SK-N-SH (cell line): Measurements from ENCODE around the gene KCNA5. TPM values are rescaled to one million over a fixed set of nuclear protein-coding genes. Genes with fewer than 3 reads are reported as not detected.

ENCODE experiments used
- CTCF ChIA-PET: fragments of 300-600, 350-600 bp; formaldehyde crosslinking; extraction: SDS; loops from one replicate; lab custom pipeline; 2021; lab: Yijun Ruan, JAX
- POLR2A ChIA-PET: fragments of 350-600 bp; sonication (Branson Sonifier 250); formaldehyde crosslinking; extraction: SDS; loops from one replicate; lab custom pipeline; 2020; ENCODE audit warnings: antibody characterized with exemption, inconsistent platforms; lab: Yijun Ruan, JAX
- DNase-seq: peaks from one replicate; pipeline ENCODE4 v3.0.0; 2012
- H2AFZ ChIP-seq: fragments of 200-600 bp; sonication (generic); 2 replicates; pipeline ENCODE4 v1.8.1; 2016; ENCODE audit warnings: antibody characterized with exemption, mild to moderate bottlenecking, low read depth
- H3F3A ChIP-seq: fragments of 200-600 bp; sonication (generic); replicated peaks from 2 replicates; pipeline ENCODE3; 2016; ENCODE audit warnings: antibody characterized with exemption, mild to moderate bottlenecking; ENCODE audit not compliant: insufficient read depth
- H3K27ac ChIP-seq, 2 experiments: fragments of 200-500 bp in 1 of 2; fragments of 200-600 bp in 1 of 2; sonication (Bioruptor generic) in 1 of 2; sonication (generic), shearing (Covaris generic) in 1 of 2; 2 replicates each; pipeline versions ENCODE4 v1.5.1 to v1.6.1; 2014 to 2016; ENCODE audit warnings: low read depth in 2 of 2, inconsistent platforms in 1 of 2, low read length in 1 of 2, mild to moderate bottlenecking in 1 of 2, mixed read lengths in 1 of 2
- H3K27me3 ChIP-seq: fragments of 200-600 bp; sonication (generic), shearing (Covaris generic); 2 replicates; pipeline ENCODE4 v1.6.1; 2016; ENCODE audit warnings: mixed run types; ENCODE audit not compliant: insufficient read depth
- H3K36me3 ChIP-seq, 2 experiments: fragments of 200-500 bp in 1 of 2; fragments of 200-600 bp in 1 of 2; sonication (Bioruptor generic) in 1 of 2; sonication (generic) in 1 of 2; replicated peaks in 1 of 2; 2 replicates each; pipeline versions ENCODE3 to v1.5.1; 2014 to 2016; ENCODE audit warnings: low read length in 1 of 2, mild to moderate bottlenecking in 1 of 2; ENCODE audit not compliant: insufficient read depth in 2 of 2, control insufficient read depth in 1 of 2
- H3K4me1 ChIP-seq, 2 experiments: fragments of 200-500 bp in 1 of 2; fragments of 200-600 bp in 1 of 2; sonication (Bioruptor generic) in 1 of 2; sonication (generic), shearing (Covaris generic) in 1 of 2; 2 replicates each; pipeline versions ENCODE4 v1.5.1 to v1.6.1; 2014 to 2016; ENCODE audit warnings: low read depth in 1 of 2, low read length in 1 of 2, mixed run types in 1 of 2; ENCODE audit not compliant: insufficient read depth in 2 of 2, control insufficient read depth in 1 of 2
- H3K4me2 ChIP-seq: fragments of 200-600 bp; sonication (generic), shearing (Covaris generic); 2 replicates; pipeline ENCODE4 v1.6.1; 2017; ENCODE audit warnings: mixed run types
- H3K4me3 ChIP-seq, 2 experiments: fragments of 200-500 bp in 1 of 2; fragments of 200-600 bp in 1 of 2; sonication (Bioruptor generic) in 1 of 2; sonication (generic), shearing (Covaris generic) in 1 of 2; 2 replicates each; pipeline versions ENCODE4 v1.5.1 to v1.8.1; 2014 to 2016; ENCODE audit warnings: low read depth in 2 of 2, inconsistent platforms in 1 of 2, low read length in 1 of 2, mild to moderate bottlenecking in 1 of 2, mixed read lengths in 1 of 2, moderate library complexity in 1 of 2
- H3K79me2 ChIP-seq: fragments of 200-600 bp; sonication (generic); 2 replicates; pipeline ENCODE4 v1.8.1; 2017; ENCODE audit warnings: mild to moderate bottlenecking; ENCODE audit not compliant: insufficient read depth
- H3K9ac ChIP-seq: fragments of 200-600 bp; sonication (generic); 2 replicates; pipeline ENCODE4 v1.6.1; 2017; ENCODE audit warnings: mixed run types
- H3K9me2 ChIP-seq: fragments of 200-600 bp; sonication (generic); 2 replicates; pipeline ENCODE4 v1.6.1; 2017; ENCODE audit warnings: mixed run types
- H3K9me3 ChIP-seq: fragments of 200-600 bp; sonication (generic); 2 replicates; pipeline ENCODE4 v1.6.1; 2017; ENCODE audit warnings: mixed run types, mild to moderate bottlenecking, moderate library complexity
- H4K20me1 ChIP-seq: fragments of 200-600 bp; sonication (generic); 2 replicates; pipeline ENCODE4 v1.6.1; 2017; ENCODE audit warnings: mild to moderate bottlenecking, mixed run types; ENCODE audit not compliant: insufficient read depth
- ELF1 ChIP-seq: IDR thresholded peaks from 2 replicates; pipeline ENCODE4 v1.4.0; 2012
- FOSL2 ChIP-seq: IDR thresholded peaks from 2 replicates; pipeline ENCODE4 v1.4.0; 2012; ENCODE audit warnings: low read depth, mild to moderate bottlenecking, moderate library complexity, borderline replicate concordance
- FOXJ3 ChIP-seq: sonication (generic); formaldehyde crosslinking; IDR thresholded peaks from 2 replicates; pipeline ENCODE4 v1.5.1; 2020; ENCODE audit warnings: mild to moderate bottlenecking, missing genetic modification reagents
- JUND ChIP-seq: IDR thresholded peaks from 2 replicates; pipeline ENCODE4 v1.4.0; 2012
- MEF2A ChIP-seq: IDR thresholded peaks from 2 replicates; pipeline ENCODE4 v1.4.0; 2012; ENCODE audit warnings: low read depth, borderline replicate concordance
- POLR2AphosphoS5 ChIP-seq: IDR thresholded peaks from 2 replicates; pipeline ENCODE4 v1.6.1; 2012; ENCODE audit warnings: low read depth, low read length
- RFX5 ChIP-seq: IDR thresholded peaks from 2 replicates; pipeline ENCODE4 v1.6.1; 2012; ENCODE audit warnings: mild to moderate bottlenecking, improper control_type of control experiment, low read length
- RXRA ChIP-seq: IDR thresholded peaks from 2 replicates; pipeline ENCODE4 v1.4.0; 2012; ENCODE audit warnings: low read depth, mild to moderate bottlenecking, borderline replicate concordance
- SMC3 ChIP-seq: IDR thresholded peaks from 2 replicates; pipeline ENCODE4 v1.6.1; 2012; ENCODE audit warnings: low read depth, low read length, improper control_type of control experiment
- TAF1 ChIP-seq: IDR thresholded peaks from 2 replicates; pipeline ENCODE4 v1.6.1; 2012; ENCODE audit warnings: low read depth, mild to moderate bottlenecking, low read length, moderate library complexity, borderline replicate concordance
- TCF12 ChIP-seq: IDR thresholded peaks from 2 replicates; pipeline ENCODE4 v1.4.0; 2012
- WGBS: methylation state at CpG from one replicate; pipeline ENCODE4 v1.1.6; 2017; ENCODE audit warnings: low lambda C conversion rate; 5-methylcytosine and 5-hydroxymethylcytosine counted together
- polyA plus RNA-seq, 3 experiments: library from polyadenylated mRNA; depleted of rRNA; stranded (reverse); fragments of >200 nt; gene quantifications; 2 replicates each; pipeline ENCODE4 v1.2.3, GENCODE V29; 2012
- TF ChIP-seq, protein P1 (sequence below): IDR thresholded peaks from 2 replicates; pipeline ENCODE4 v1.4.0; 2012; ENCODE audit warnings: low read depth, borderline replicate concordance
- TF ChIP-seq, protein P2 (sequence below): fragments of 150-350 bp; IDR thresholded peaks from 2 replicates; pipeline ENCODE4 v1.6.1; 2016; ENCODE audit warnings: mild to moderate bottlenecking, low read depth, low read length

The KCNA5 gene
- polyA plus RNA-seq, 1 of the 3 experiments (the other 2 are of a cell fraction): not detected

DNA sequence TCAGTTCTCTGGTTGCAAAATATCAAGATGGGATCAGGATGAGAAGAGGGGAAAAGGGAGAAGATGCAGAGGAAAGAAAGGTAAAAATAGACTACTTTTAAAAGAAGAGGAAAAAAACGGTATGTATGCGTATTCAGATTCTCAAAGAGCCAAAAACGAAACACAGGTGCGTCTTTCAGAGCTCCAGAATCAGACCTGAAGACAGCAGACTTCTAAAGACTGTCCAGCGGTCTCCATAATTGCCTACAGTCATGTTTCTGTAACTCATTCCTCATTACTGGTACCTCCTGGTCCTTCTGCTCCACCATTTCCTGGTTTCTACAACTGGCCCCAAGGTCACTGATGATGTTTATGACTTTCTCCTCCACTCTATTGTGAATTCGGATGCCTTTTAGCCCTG is 12.4 kb upstream of the KCNA5 start:
- Histone ChIP-seq H3K27ac (no peak overlapping the region), H2AFZ (no peak overlapping the region), H4K20me1 (no peaks in the 10 kb centered on the region), H3K27me3 (peaks cover 51% of the 10 kb centered on the region), H3K9me3 (no peaks in the 10 kb centered on the region), H3K4me2 (no peak overlapping the region), H3K4me1 (no peaks in the 10 kb centered on the region), H3K9ac (no peak overlapping the region), H3K79me2 (no peaks in the 10 kb centered on the region)
- no peak for DNase-seq
- WGBS: 5% methylated on average over 6 of the region's 6 CpGs
- CTCF ChIA-PET: interaction anchor here (1.1 to 1.2 kb wide), 3 partner anchors 9 to 173 kb away, joined by 3 to 5 read pairs (median 4); no protein-coding TSS in a partner anchor
- TF ChIP-seq TAF1 (no peak), RFX5 (no peak), RXRA (no peak), FOXJ3 (no peak), ELF1 (no peak), POLR2AphosphoS5 (no peak)
- TF ChIP-seq, protein P1, sequence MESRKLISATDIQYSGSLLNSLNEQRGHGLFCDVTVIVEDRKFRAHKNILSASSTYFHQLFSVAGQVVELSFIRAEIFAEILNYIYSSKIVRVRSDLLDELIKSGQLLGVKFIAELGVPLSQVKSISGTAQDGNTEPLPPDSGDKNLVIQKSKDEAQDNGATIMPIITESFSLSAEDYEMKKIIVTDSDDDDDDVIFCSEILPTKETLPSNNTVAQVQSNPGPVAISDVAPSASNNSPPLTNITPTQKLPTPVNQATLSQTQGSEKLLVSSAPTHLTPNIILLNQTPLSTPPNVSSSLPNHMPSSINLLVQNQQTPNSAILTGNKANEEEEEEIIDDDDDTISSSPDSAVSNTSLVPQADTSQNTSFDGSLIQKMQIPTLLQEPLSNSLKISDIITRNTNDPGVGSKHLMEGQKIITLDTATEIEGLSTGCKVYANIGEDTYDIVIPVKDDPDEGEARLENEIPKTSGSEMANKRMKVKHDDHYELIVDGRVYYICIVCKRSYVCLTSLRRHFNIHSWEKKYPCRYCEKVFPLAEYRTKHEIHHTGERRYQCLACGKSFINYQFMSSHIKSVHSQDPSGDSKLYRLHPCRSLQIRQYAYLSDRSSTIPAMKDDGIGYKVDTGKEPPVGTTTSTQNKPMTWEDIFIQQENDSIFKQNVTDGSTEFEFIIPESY: no peak
- TF ChIP-seq, all 33 proteins: peak for 0
- no peaks in the 10 kb centered on the region for H3K36me3 ChIP-seq
- H3K9me2 ChIP-seq: no peaks in the 10 kb centered on the region
- H3F3A ChIP-seq: no peaks in the 10 kb centered on the region
- POLR2A ChIA-PET: no interaction called here
- H3K4me3 ChIP-seq: no peak overlapping the region

DNA sequence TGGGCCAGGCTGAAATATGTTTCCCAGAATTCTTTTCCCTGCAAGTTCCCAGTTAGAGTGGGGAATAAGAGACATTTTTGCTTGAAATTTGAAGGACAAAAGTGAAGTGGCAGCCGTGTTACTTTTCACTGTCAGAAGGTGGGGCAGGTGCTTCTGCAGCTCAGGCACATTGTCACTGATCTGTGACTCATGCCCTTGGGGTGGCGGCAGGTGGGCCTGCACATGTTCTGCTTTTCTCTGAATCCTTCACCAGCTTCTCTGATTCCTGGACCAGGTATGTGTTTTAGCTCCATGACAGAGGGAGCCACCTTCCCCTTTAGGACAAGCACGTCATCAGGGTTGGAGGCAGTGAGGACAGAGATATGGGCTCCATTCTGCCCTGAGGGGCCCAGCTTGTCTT is 11.7 kb upstream of the KCNA5 start:
- Histone ChIP-seq H2AFZ (no peak overlapping the region), H3K4me1 (no peaks in the 10 kb centered on the region), H3K9ac (no peak overlapping the region), H3K9me2 (no peaks in the 10 kb centered on the region), H3K27ac (no peak overlapping the region), H3F3A (no peaks in the 10 kb centered on the region), H3K27me3 (peaks cover 45% of the 10 kb centered on the region), H3K79me2 (no peaks in the 10 kb centered on the region), H3K36me3 (no peaks in the 10 kb centered on the region), H3K9me3 (no peaks in the 10 kb centered on the region)
- POLR2A ChIA-PET: no interaction called here
- no peak for TF ChIP-seq SMC3
- TF ChIP-seq MEF2A: no peak
- no peak for TF ChIP-seq ELF1
- no peak for TF ChIP-seq TCF12
- TF ChIP-seq JUND: no peak
- TF ChIP-seq, protein P2, sequence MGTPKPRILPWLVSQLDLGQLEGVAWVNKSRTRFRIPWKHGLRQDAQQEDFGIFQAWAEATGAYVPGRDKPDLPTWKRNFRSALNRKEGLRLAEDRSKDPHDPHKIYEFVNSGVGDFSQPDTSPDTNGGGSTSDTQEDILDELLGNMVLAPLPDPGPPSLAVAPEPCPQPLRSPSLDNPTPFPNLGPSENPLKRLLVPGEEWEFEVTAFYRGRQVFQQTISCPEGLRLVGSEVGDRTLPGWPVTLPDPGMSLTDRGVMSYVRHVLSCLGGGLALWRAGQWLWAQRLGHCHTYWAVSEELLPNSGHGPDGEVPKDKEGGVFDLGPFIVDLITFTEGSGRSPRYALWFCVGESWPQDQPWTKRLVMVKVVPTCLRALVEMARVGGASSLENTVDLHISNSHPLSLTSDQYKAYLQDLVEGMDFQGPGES: no peak
- TF ChIP-seq FOSL2: no peak
- TF ChIP-seq, protein P1: no peak
- TF ChIP-seq, all 33 proteins: peak for 0
- WGBS: 2% methylated on average over 3 of the region's 3 CpGs
- Histone ChIP-seq H3K4me3 (no peak overlapping the region), H4K20me1 (no peaks in the 10 kb centered on the region), H3K4me2 (no peak overlapping the region)
- CTCF ChIA-PET: interaction anchor here (1.1 to 1.2 kb wide), 3 partner anchors 10 to 174 kb away, joined by 3 to 5 read pairs (median 4); no protein-coding TSS in a partner anchor
- DNase-seq: no peak
